K562 treated with DMSO at 1 percent for 48 hours (cell line): ENCODE measurements around the gene ACOT13. TPM values are rescaled to one million over a fixed set of nuclear protein-coding genes. Genes with fewer than 3 reads are reported as not detected.

Experiments
- total RNA-seq: library from RNA; unstranded; fragments of 300-600 nt; gene quantifications from 2 replicates; pipeline ENCODE4 v1.2.3, GENCODE V29; 2022; ENCODE audit warnings: low replicate concordance; ENCODE audit errors: extremely low read depth

The ACOT13 gene
- total RNA-seq, result not detected in 2 replicates

DNA sequence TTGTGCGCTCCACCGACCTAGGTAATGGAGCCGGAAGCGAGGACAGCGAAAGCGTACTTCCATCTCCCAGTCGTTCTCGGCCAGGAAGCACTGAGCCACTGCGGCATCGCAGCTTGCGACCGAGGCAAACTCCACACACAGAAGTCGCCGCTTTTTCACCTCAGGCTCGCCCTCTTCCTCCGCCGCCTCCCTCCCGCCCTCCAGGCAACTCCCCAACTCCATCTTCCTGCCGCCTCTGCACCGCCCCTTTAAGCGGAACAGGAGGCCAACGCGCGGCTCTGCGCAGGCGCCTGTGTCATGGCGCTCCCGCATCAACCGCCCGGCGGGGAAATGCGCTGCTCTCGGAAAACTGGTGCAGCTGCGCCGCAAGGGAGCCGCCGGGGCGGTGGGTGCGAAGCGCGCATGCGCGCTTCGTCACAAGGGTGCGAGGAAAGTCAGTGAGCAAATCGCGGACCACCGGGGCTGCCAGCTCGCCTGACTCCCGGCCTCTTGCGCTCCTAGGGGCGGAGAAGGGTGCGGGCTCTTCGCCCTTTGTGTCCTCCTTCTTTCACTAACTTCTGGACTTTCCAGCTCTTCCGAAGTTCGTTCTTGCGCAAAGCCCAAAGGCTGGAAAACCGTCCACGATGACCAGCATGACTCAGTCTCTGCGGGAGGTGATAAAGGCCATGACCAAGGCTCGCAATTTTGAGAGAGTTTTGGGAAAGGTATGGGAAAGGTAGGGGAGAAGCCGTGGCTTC, at the start of gene ACOT13, which contains the start of gene TDP2:
TSS of gene ACOT13 (plus strand) at position 437 of the 737 bp plus-strand sequence. CDS start at position 624, 187 bp downstream.
TSS of gene TDP2 (minus strand) at position 259 of the 737 bp plus-strand sequence. CDS start at position 222, 37 bp downstream.

GRCh38 chr6:24719125-24719971, 52.5 kb downstream of the ACOT13 start, which contains the start of gene C6orf62:
TSS of gene C6orf62 (minus strand) at chr6:24719154. CDS start at chr6:24718668, 486 bp downstream.

Other genes with a start within 250 kb of the ACOT13 start
- not detected in 2 replicates for gene GPLD1, start 177.5 kb upstream of the ACOT13 start, total RNA-seq
- gene ALDH5A1, start 172.1 kb upstream of the ACOT13 start, total RNA-seq, result not detected in 2 replicates
- gene KIAA0319, start 20.9 kb upstream of the ACOT13 start, total RNA-seq, result not detected in 2 replicates
- gene TDP2, start 178 bp upstream of the ACOT13 start, total RNA-seq, result not detected in 2 replicates
- gene C6orf62, start 52.1 kb downstream of the ACOT13 start, total RNA-seq, result 116 TPM in 1 of 2 replicates, not detected in the other
- gene GMNN, start 107.9 kb downstream of the ACOT13 start, total RNA-seq, result not detected in 2 replicates
- not detected in 2 replicates for gene ARMH2, start 131.8 kb downstream of the ACOT13 start, total RNA-seq